IMR-90 (cell line): ENCODE data around the gene SLC7A10. TPM values are rescaled to one million over a fixed set of nuclear protein-coding genes. Genes with fewer than 3 reads are reported as not detected.
A peak's percentile ranks its signal among the peaks of the same experiment; 100 is the strongest.

Experiments
- ATAC-seq: fragments of 200-7000 bp; cut with Tn5 transposase; 2 replicates; pipeline ENCODE4 v1.9.1; 2020; ENCODE audit warnings: low read depth, mild to moderate bottlenecking, moderate library complexity
- BruUV-seq: library from RNA; stranded (reverse); fragments of 400-500 nt; replicated peaks from 2 replicates; lab custom pipeline; 2021; lab: Mats Ljungman, UMichigan
- CTCF ChIA-PET: fragments of 300-600 bp; formaldehyde crosslinking; extraction: SDS; loops from one replicate; lab custom pipeline; 2021; ENCODE audit warnings: antibody characterized with exemption; lab: Yijun Ruan, JAX
- POLR2A ChIA-PET: fragments of 300-600 bp; sonication (Branson Sonifier 250); formaldehyde crosslinking; loops from one replicate; lab custom pipeline; 2022; ENCODE audit warnings: antibody characterized with exemption; ENCODE audit not compliant: unreplicated experiment; lab: Charles Lee
- DNase-seq: peaks from one replicate; pipeline ENCODE4 v3.0.0; 2013
- H2AFZ ChIP-seq: replicated peaks from 2 replicates; pipeline ENCODE3; 2013; ENCODE audit warnings: low read length, mild to moderate bottlenecking; ENCODE audit not compliant: poor library complexity
- H2AK5ac ChIP-seq: 2 replicates; pipeline ENCODE4 v1.6.1; 2013; ENCODE audit warnings: low read depth, low read length, inconsistent platforms
- H2AK9ac ChIP-seq: replicated peaks from 2 replicates; pipeline ENCODE3; 2013; ENCODE audit warnings: mild to moderate bottlenecking, low read depth, low read length, moderate library complexity; ENCODE audit not compliant: poor library complexity
- H2BK120ac ChIP-seq: 2 replicates; pipeline ENCODE4 v1.6.1; 2013; ENCODE audit warnings: low read depth, low read length, inconsistent platforms
- H2BK15ac ChIP-seq: 3 replicates; pipeline ENCODE4 v1.6.1; 2013; ENCODE audit warnings: low read depth, low read length, inconsistent platforms
- H2BK20ac ChIP-seq: 2 replicates; pipeline ENCODE4 v1.6.1; 2013; ENCODE audit warnings: low read depth, mild to moderate bottlenecking, inconsistent platforms, low read length, moderate library complexity
- H2BK5ac ChIP-seq: 2 replicates; pipeline ENCODE4 v1.6.1; 2013; ENCODE audit warnings: mild to moderate bottlenecking, low read depth, low read length, inconsistent platforms; ENCODE audit not compliant: poor library complexity, severe bottlenecking
- H3K14ac ChIP-seq: replicated peaks from 2 replicates; pipeline ENCODE4 v1.6.1; 2013; ENCODE audit warnings: low read depth, low read length, inconsistent platforms
- H3K18ac ChIP-seq: 2 replicates; pipeline ENCODE4 v1.6.1; 2013; ENCODE audit warnings: low read depth, low read length, control low read depth
- H3K23ac ChIP-seq: 2 replicates; pipeline ENCODE4 v1.6.1; 2013; ENCODE audit warnings: low read depth, low read length, inconsistent platforms
- H3K27ac ChIP-seq: 2 replicates; pipeline ENCODE4 v1.5.1; 2013; ENCODE audit warnings: mild to moderate bottlenecking, control low read depth, low read length; ENCODE audit not compliant: insufficient read depth
- H3K27me3 ChIP-seq: 2 replicates; pipeline ENCODE4 v1.6.1; 2013; ENCODE audit warnings: low read length; ENCODE audit not compliant: control insufficient read depth, insufficient read depth
- H3K36me3 ChIP-seq: 2 replicates; pipeline ENCODE4 v1.6.1; 2013; ENCODE audit warnings: low read length, mixed read lengths; ENCODE audit not compliant: control insufficient read depth, insufficient read depth
- H3K4ac ChIP-seq: 2 replicates; pipeline ENCODE4 v1.6.1; 2013; ENCODE audit warnings: low read depth, low read length, inconsistent platforms
- H3K4me1 ChIP-seq: 2 replicates; pipeline ENCODE4 v1.6.1; 2013; ENCODE audit warnings: low read length, mixed read lengths; ENCODE audit not compliant: control insufficient read depth, insufficient read depth
- H3K4me2 ChIP-seq: 2 replicates; pipeline ENCODE4 v1.6.1; 2013; ENCODE audit warnings: low read depth, mild to moderate bottlenecking, control low read depth, low read length, moderate library complexity
- H3K4me3 ChIP-seq: 2 replicates; pipeline ENCODE4 v1.5.1; 2013; ENCODE audit warnings: low read depth, mild to moderate bottlenecking, control low read depth, low read length, moderate library complexity; ENCODE audit not compliant: insufficient read depth
- H3K56ac ChIP-seq: 2 replicates; pipeline ENCODE4 v1.6.1; 2013; ENCODE audit warnings: low read length, inconsistent platforms; ENCODE audit not compliant: insufficient read depth; ENCODE audit errors: extremely low read depth
- H3K79me1 ChIP-seq, 2 experiments: 2 replicates each; pipeline ENCODE4 v1.6.1; 2013; ENCODE audit warnings: low read length in 2 of 2, inconsistent platforms in 1 of 2, low read depth in 1 of 2
- H3K9ac ChIP-seq: 2 replicates; pipeline ENCODE4 v1.6.1; 2013; ENCODE audit warnings: low read depth, low read length, control low read depth
- H3K9me1 ChIP-seq: 2 replicates; pipeline ENCODE4 v1.6.1; 2013; ENCODE audit warnings: low read length, inconsistent platforms; ENCODE audit not compliant: insufficient read depth
- H3K9me3 ChIP-seq: 2 replicates; pipeline ENCODE4 v1.6.1; 2013; ENCODE audit warnings: low read length; ENCODE audit not compliant: control insufficient read depth, insufficient read depth
- H4K20me1 ChIP-seq: 2 replicates; pipeline ENCODE4 v1.6.1; 2013; ENCODE audit warnings: low read length, inconsistent platforms; ENCODE audit not compliant: insufficient read depth
- H4K5ac ChIP-seq: 2 replicates; pipeline ENCODE4 v1.6.1; 2013; ENCODE audit warnings: mild to moderate bottlenecking, low read depth, low read length, control low read depth
- H4K8ac ChIP-seq, 2 experiments: 2 replicates each; pipeline ENCODE4 v1.6.1; 2013; ENCODE audit warnings: low read depth in 2 of 2, low read length in 2 of 2, control low read depth in 1 of 2, inconsistent platforms in 1 of 2
- H4K91ac ChIP-seq: 2 replicates; pipeline ENCODE4 v1.6.1; 2013; ENCODE audit warnings: low read depth, low read length, inconsistent platforms; ENCODE audit not compliant: insufficient read depth
- CEBPB ChIP-seq: IDR thresholded peaks from 2 replicates; pipeline ENCODE4 v1.6.1; 2012; ENCODE audit warnings: low read depth, low read length, improper control_type of control experiment
- CHD1 ChIP-seq: IDR thresholded peaks from 2 replicates; pipeline ENCODE4 v1.6.1; 2012; ENCODE audit warnings: low read depth, low read length, improper control_type of control experiment
- NFE2L2 ChIP-seq: fragments of 150-350 bp; IDR thresholded peaks from 2 replicates; pipeline ENCODE4 v1.6.1; 2016; ENCODE audit warnings: low read depth, mild to moderate bottlenecking, low read length
- SMC3 ChIP-seq: fragments of 150-350 bp; IDR thresholded peaks from 2 replicates; pipeline ENCODE4 v1.6.1; 2016; ENCODE audit warnings: low read depth, mild to moderate bottlenecking, antibody characterized with exemption, low read length, moderate library complexity
- WGBS, 2 experiments: methylation state at CpG; one replicate each; pipeline versions ENCODE4 v1.1.5 to v1.1.7; 2013; ENCODE audit warnings: missing lambda C conversion rate in 2 of 2; ENCODE audit not compliant: insufficient read length in 1 of 2; ENCODE audit errors: extremely low coverage in 2 of 2; 5-methylcytosine and 5-hydroxymethylcytosine counted together
- dilution Hi-C: fragments of 300-500 bp; cut with HindIII; formaldehyde crosslinking; loops from one replicate; pipeline ENCODE4 v1.14.3; 2018; ENCODE audit warnings: low sequenced_read_pairs; ENCODE audit not compliant: unreplicated experiment
- in situ Hi-C: fragments of 300-500 bp; cut with MboI; formaldehyde crosslinking; loops from 3 replicates; pipeline ENCODE4 v1.14.3; 2019; ENCODE audit warnings: low sequenced_read_pairs, inconsistent platforms, mixed read lengths
- intact Hi-C: fragments of 100-400 bp; cut with micrococcal nuclease; formaldehyde crosslinking; loops from 2 replicates; pipeline ENCODE4 v1.10.0; 2022
- polyA plus RNA-seq, 3 experiments: library from polyadenylated mRNA; depleted of rRNA; stranded (reverse); fragments of >200 nt; gene quantifications; 2 replicates each; pipeline ENCODE4 v1.2.3, GENCODE V29; 2012; ENCODE audit warnings: low replicate concordance in 1 of 3
- total RNA-seq: library from RNA; depleted of rRNA; stranded (reverse); fragments of >200 nt; gene quantifications from 2 replicates; pipeline ENCODE4 v1.2.3, GENCODE V29; 2012

SLC7A10 gene
- total and polyA plus RNA-seq, 2 of the 4 experiments (the other 2 are of a cell fraction): not detected

DNA sequence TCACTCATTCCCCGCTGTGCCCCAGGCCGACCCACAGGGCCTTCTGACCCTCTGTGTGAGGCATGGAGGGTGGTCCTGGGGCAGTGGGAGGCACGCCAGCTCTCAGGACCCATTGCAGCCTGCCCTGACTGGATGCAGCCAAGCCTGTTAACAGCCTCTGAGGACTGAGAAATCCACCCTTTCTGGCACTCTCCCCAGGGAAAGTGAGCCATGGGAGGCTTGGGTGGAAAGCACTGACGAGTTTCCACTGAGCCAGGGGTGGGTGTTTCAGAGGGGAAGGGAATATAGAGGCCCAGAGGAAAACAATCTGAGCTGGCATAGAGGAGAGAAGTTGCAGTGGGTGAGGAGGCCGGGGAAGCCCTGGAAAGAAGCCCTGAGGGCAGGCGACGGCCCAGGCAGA lies 30.6 kb upstream of the SLC7A10 start:
- no peak overlapping the region for H2AK9ac ChIP-seq
- no peak overlapping the region for H3K27ac ChIP-seq
- H3K4me1 ChIP-seq: no peaks in the 10 kb centered on the region
- ATAC-seq (peak; percentile 27; the same call in 1 of the 2 replicates), DNase-seq (no peak)
- TF ChIP-seq NFE2L2 (no peak), SMC3 (no peak), CEBPB (no peak), CHD1 (no peak)
- H3K9me1 ChIP-seq: no peaks in the 10 kb centered on the region
- no peak overlapping the region for H3K14ac ChIP-seq
- peaks cover 2% of the 10 kb centered on the region for H3K9me3 ChIP-seq
- dilution Hi-C loops: no loop called here
- H4K20me1 ChIP-seq: no peaks in the 10 kb centered on the region
- POLR2A ChIA-PET: no interaction called here
- H3K9ac ChIP-seq: no peak overlapping the region
- no peak overlapping the region for H4K8ac ChIP-seq
- no peak overlapping the region for H3K4me3 ChIP-seq
- H3K23ac ChIP-seq: no peak overlapping the region
- H3K56ac ChIP-seq: no peak overlapping the region
- no CpG with 5 or more reads among the region's 7 CpGs for WGBS, 2 experiments
- no peak overlapping the region for H4K5ac ChIP-seq
- CTCF ChIA-PET: no interaction called here
- H3K79me1 ChIP-seq: no peaks in the 10 kb centered on the region
- H2BK120ac ChIP-seq: no peak overlapping the region
- H3K18ac ChIP-seq: no peak overlapping the region
- no peak overlapping the region for H2BK15ac ChIP-seq
- BruUV-seq: no TSS peak
- H2AK5ac ChIP-seq: no peak overlapping the region
- no peak overlapping the region for H2AFZ ChIP-seq
- H2BK20ac ChIP-seq: no peak overlapping the region
- H3K27me3 ChIP-seq: peaks cover 17% of the 10 kb centered on the region
- H4K91ac ChIP-seq: no peak overlapping the region
- intact Hi-C loops: no loop called here
- H3K4ac ChIP-seq: no peak overlapping the region
- H3K36me3 ChIP-seq: no peaks in the 10 kb centered on the region
- H2BK5ac ChIP-seq: no peak overlapping the region
- in situ Hi-C loops: no loop called here
- no peak overlapping the region for H3K4me2 ChIP-seq
